ENCODE results near the gene GOLGB1.

DNA sequence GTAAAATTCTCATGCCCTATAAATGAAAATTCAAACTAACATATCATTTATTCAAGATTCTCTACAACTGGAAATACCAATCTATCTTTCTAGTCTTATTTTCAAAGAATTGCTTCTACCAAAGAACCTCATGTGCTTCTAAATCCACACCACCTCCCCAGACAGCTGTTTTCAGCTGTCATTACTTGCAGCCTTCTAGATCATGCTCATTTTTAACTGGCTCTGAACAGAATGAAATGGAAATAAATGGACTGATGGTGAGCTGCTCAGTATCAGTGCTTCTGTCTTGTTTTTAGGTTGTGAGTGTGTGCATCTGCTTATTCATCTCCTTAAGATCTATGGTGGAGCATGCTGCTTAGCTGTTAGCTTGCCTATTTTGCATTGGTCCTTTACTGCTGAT lies 29.4 kb downstream of the GOLGB1 start:
- TF ChIP-seq CTCF (IDR thresholded peaks at IDR 0.05; ENCODE audit: low read length) (no peak), EZH2 (optimal IDR thresholded peaks at IDR 0.05; ENCODE audit: low read depth, low read length) (no peak)

All from MM.1S (cell line).